SKM-1 treated with dmso at 0.1 percent for 144 hours (cell line): ENCODE data around the gene KBTBD12.
"Not testable (repeated sequence)": the region's sequence is repeated elsewhere in the genome, so short reads cannot be mapped to it uniquely, and the experiment has no call there.

Experiments used
- DNase-seq: peaks from one replicate; lab custom pipeline; 2025; ENCODE audit not compliant: unreplicated experiment; lab: John Stamatoyannopoulos, UW

Gene KBTBD12, protein sequence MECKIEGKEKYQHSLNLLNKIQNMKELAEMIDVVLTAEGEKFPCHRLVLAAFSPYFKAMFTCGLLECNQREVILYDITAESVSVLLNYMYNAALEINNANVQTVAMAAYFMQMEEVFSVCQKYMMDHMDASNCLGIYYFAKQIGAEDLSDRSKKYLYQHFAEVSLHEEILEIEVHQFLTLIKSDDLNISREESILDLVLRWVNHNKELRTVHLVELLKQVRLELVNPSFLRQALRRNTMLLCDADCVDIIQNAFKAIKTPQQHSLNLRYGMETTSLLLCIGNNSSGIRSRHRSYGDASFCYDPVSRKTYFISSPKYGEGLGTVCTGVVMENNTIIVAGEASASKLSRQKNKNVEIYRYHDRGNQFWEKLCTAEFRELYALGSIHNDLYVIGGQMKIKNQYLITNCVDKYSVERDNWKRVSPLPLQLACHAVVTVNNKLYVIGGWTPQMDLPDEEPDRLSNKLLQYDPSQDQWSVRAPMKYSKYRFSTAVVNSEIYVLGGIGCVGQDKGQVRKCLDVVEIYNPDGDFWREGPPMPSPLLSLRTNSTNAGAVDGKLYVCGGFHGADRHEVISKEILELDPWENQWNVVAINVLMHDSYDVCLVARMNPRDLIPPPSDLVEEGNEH

DNA sequence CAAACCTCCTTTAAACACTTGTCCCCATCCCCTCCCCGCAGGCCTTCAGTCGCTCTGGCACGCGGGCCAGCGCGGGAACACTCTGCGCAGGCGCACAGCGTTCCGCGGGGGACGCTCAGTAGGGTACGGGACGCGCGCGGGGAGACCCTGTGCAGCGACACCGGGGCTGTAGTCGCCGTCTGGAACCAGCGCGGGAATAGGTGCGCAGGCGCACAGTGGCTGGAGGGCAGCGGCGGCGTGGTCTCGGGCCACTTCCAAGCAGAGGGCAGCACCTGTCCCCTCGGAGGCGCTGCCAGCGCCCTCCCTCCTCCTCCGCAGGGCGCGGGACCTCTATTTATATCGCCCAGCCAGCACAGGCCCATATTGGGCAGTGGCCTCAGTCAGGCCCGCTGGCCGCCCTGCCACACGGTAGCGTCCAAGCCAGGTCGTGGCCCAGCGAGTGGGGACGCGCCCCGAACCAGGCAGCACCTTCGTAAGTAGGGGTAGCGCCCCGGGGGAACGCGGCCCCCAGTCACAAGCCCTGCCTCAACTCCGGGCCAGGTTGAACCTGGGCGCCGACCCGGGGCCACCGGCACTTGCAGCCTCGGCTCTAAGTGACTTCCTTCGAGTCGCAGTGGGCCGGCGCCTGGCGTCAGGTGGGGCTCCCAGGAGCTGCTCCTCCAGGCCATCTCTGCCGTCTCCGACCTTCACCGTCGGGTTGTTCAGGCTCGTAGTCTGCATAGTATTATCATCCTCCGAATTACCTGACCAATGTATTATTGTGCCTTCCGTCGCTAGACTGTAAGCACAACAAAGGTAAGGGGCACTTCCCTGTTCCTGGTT lies at the start of gene KBTBD12:
KBTBD12 (plus strand) TSS at position 118 of the 822 bp plus-strand sequence. CDS start 7,830 bp downstream, outside the sequence.
- no peak for DNase-seq

DNA sequence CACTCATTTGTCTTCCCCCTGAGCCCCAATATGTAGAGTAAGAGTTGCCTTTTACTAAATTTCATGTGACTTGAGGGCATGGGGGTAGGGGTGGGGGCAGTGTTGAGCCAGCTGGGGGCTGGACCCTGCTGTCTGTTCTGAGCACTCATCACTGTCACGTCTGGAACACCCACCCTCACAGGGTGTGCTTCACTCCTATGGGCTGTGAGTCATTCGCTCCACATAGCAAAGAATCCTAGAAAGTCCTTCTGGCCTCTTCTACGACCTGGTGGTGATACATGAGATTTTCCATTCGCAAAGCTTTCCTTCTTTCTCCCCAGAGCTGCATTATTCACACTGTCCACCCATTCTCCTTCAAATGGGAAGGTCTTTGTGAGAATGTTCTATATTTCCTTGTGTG lies 49.1 kb upstream of the KBTBD12 start:
- no peak for DNase-seq

DNA sequence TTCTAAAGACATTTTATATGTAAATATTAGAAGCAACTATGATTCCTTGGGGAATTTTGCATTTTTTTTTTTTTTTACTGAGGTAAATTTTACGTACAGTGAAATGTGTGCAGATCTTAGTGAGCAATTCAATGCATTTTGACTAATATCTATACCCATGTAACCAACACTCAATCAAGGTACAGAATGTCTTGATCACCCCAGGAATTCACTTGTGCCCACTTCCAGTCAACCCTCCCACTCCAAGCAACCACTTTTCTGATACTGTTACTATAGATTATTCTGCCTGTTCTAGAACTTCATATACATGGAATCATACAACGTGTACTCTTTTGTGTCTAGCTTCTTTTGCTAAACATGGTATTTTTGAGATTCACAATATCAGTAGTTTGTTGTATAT lies 47.6 kb upstream of the KBTBD12 start:
- DNase-seq = no peak

DNA sequence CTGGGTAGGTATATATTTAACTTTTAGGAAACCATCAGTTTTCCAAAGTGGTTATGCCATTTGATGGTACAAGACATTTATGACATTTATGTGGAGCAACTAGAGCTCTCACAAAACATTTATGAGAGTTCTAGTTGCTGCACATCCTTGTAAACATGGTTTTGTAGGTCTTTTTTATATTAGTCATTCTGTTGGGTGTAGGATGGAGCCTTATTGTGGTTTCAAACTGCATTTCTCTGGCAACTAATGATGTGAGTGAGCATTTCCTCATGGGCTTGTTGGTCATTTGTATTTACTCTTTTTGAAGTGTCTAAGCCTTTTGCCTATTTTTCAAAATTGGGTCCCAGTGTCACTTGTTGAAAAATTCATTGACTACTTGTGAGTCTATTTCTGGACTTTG lies 47.0 kb upstream of the KBTBD12 start:
- DNase-seq = no peak

DNA sequence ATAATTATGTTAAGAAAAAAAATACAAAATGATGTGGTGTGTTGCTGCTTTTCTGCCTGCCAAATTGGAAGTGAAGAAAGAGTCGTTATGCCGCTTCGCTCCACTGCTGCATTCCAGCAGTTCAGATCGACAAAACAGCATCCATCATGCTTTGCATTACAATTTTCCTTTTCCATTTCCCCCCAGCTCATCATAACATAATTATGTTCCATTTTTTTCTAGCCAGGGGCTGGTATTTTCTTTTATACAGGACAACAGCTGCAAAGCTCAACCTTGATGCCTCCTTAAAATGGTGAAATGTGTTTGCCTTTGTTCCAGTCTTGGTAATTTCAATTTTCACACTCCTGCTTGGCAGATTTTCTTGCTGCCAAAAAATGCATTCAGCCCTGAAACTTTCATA lies 44.9 kb upstream of the KBTBD12 start:
- DNase-seq = no peak

DNA sequence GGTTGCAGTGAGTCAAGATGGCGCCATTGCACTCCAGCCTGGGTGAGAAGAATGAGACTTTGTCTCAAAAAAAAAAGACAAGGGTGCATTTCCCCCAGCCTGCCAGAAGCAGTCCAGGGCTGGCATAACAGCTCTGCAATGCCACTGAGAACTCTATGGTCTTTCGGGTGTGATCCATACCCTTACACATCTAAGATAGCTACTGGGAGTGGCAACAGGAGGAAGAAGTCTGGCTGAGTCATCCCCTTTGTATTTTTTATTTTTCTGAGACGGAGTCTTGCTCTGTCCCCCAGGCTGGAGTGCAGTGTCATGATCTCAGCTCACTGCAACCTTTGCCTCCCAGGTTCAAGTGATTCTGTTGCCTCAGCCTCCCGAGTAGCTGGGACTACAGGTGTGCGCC lies 40.9 kb upstream of the KBTBD12 start:
- DNase-seq = not testable (repeated sequence)

DNA sequence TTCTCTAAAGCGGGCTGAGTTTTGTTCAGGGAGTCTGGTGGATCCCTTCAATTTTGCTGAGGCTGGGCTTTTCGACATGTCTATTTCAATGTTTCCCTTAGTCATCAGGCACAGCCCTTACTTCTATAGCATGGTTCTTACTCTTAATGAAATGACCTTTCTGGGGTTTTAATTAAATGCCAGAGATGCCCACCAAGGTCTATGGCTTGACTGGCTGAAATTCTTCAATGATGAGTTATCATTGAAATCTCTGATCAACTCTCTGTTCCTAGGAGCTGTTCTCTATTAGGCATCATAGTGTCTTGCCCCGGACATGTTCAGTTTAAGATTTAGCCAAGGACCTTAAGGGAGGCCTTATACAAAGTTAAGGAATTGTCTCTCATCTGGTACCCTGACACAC lies 33.4 kb upstream of the KBTBD12 start:
- no peak for DNase-seq

- DNase-seq = no peak
Observed at GRCh38 chr3:127884041-127884440, 31.0 kb upstream of the KBTBD12 start.

GRCh38 chr3:127886231-127886955 lies 28.6 kb upstream of the KBTBD12 start:
- no peak for DNase-seq

DNA sequence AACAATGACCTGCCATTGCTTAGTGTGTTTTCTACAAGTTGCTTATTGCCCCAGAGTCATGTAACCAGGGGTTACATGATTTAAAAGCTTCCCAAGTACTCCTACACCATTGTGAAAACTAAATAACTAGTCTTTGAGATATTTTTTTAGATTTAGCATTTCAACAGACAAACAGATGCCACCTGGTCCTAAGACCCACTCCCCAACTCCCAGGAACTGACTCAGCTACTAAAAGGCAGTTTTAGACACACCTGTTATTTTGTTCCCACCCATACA lies 28.1 kb upstream of the KBTBD12 start:
- DNase-seq = no peak

DNA sequence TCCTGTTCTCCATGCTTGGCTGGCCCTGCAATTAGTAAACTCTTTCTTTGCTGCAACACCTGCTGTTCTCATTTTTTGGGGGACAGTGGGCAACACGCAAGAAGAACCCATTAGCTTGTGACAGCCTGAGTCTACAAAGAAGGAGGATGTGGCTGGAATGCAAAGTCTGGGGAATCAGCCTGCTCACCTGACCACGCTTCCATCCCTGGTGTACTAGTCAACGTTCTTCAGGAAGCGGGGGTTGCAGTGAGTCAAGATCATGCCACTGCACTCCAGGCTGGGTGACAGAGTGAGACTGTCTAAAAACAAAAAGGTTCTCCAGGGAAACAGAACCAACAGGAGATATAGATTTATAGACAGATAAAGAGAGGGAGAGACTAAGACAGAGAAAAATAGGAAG lies 27.7 kb upstream of the KBTBD12 start:
- no peak for DNase-seq

- no peak for DNase-seq
Observed at GRCh38 chr3:127888156-127888555, 26.9 kb upstream of the KBTBD12 start.

- no peak for DNase-seq
Observed at GRCh38 chr3:127888564-127889107, 26.4 kb upstream of the KBTBD12 start.

- DNase-seq = no peak
Observed at GRCh38 chr3:127889461-127889863, 25.6 kb upstream of the KBTBD12 start.

- DNase-seq = no peak
Observed at GRCh38 chr3:127889976-127890650, 24.9 kb upstream of the KBTBD12 start.

- not testable (repeated sequence) for DNase-seq
Observed at GRCh38 chr3:127890651-127891290, 24.3 kb upstream of the KBTBD12 start.

DNA sequence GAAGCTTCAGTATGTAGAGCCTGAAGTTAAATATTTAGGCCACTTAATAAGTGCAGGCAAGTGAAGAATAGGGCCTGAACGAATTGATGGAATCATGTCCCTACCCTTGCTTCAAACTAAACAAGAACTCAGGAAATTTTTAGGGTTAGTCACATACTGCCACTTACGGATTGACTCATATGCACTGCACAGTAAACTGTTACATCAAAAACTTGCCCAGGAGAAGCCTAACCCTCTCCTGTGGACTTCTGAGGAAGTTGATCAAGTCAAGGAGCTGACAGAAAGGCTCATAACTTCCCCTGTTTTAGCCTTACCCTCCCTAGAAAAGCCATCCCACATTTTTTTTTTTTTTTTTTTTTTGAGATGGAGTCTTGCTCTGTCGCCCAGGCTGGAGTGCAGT lies 20.6 kb upstream of the KBTBD12 start:
- no peak for DNase-seq

- no peak for DNase-seq
Observed at GRCh38 chr3:127899200-127899599, 15.8 kb upstream of the KBTBD12 start.

DNA sequence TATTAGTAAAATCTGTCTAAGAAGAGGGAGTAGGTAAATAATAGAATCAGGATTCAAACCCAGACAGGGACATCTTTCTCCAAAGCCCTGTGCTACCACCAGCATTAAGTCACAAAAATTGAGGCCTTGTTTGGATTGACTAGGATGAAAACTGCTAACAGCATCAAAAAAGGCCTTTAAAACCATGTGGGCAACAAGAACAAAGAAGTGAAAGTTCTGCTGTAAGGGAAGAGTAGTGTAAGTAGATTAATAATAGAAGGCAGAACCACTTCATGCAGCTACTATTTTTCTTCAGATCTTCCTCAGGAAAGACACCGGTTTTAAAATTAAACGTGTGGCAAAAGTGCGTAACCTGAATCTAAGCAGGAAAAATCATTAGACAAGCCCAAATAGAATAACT lies 15.3 kb upstream of the KBTBD12 start:
- no peak for DNase-seq

GRCh38 chr3:127900536-127900935 lies 14.5 kb upstream of the KBTBD12 start:
- DNase-seq = no peak
